ENCODE results near the gene DUSP16. TPM values are rescaled to one million over a fixed set of nuclear protein-coding genes. Genes with fewer than 3 reads are reported as not detected.

DUSP16 gene
- total RNA-seq, 2 donors from 2014 or later = 12.9 to 23.4 TPM

GRCh38 chr12:12465522-12465921, 97.1 kb downstream of the DUSP16 start:
- Histone ChIP-seq H3K4me1 (ENCODE audit: control insufficient read depth in 1 of 2, low read depth in 2 of 2) (no peaks in the 10 kb centered on the region), H3K27me3 (replicated peaks; ENCODE audit: insufficient read depth) (no peaks in the 10 kb centered on the region), H3K36me3 (peaks cover 6% of the 10 kb centered on the region), H3K9me3 (no peaks in the 10 kb centered on the region), H3K4me3 (no peak overlapping the region), H3K27ac (no peak overlapping the region)
- ATAC-seq (ENCODE audit: insufficient number of reproducible peaks, low FRiP score, low read depth) = no peak
- TF ChIP-seq CTCF (IDR thresholded peaks at IDR 0.05) = no peak
- no peak for DNase-seq (ENCODE audit: low spot score)

- ATAC-seq (ENCODE audit: insufficient number of reproducible peaks, low FRiP score, low read depth) = no peak
Observed at GRCh38 chr12:12461923-12462315, 100.7 kb downstream of the DUSP16 start.

GRCh38 chr12:12460935-12461922, 101.4 kb downstream of the DUSP16 start:
- H3K36me3 ChIP-seq = peaks cover 2% of the 10 kb centered on the region
- no peaks in the 10 kb centered on the region for H3K27me3 ChIP-seq (replicated peaks; ENCODE audit: insufficient read depth)
- no peak overlapping the region for H3K27ac ChIP-seq
- H3K4me3 ChIP-seq = no peak overlapping the region
- no peaks in the 10 kb centered on the region for H3K4me1 ChIP-seq (ENCODE audit: control insufficient read depth in 1 of 2, low read depth in 2 of 2)
- ATAC-seq (ENCODE audit: insufficient number of reproducible peaks, low FRiP score, low read depth) (no peak), DNase-seq (ENCODE audit: low spot score) (no peak)
- TF ChIP-seq CTCF (IDR thresholded peaks at IDR 0.05) = no peak
- no peaks in the 10 kb centered on the region for H3K9me3 ChIP-seq

More at GRCh38 chr12:12461923-12462315, 100.7 kb downstream of the DUSP16 start:
- Histone ChIP-seq H3K9me3 (no peaks in the 10 kb centered on the region), H3K4me3 (no peak overlapping the region), H3K4me1 (ENCODE audit: control insufficient read depth in 1 of 2, low read depth in 2 of 2) (no peaks in the 10 kb centered on the region), H3K27ac (no peak overlapping the region), H3K36me3 (peaks cover 6% of the 10 kb centered on the region), H3K27me3 (replicated peaks; ENCODE audit: insufficient read depth) (no peaks in the 10 kb centered on the region)
- no peak for TF ChIP-seq CTCF (IDR thresholded peaks at IDR 0.05)
- DNase-seq (ENCODE audit: low spot score) = no peak

GRCh38 chr12:12456637-12457036, 106.0 kb downstream of the DUSP16 start:
- no peaks in the 10 kb centered on the region for H3K9me3 ChIP-seq
- no peak for TF ChIP-seq CTCF (IDR thresholded peaks at IDR 0.05)
- no peaks in the 10 kb centered on the region for H3K27me3 ChIP-seq (replicated peaks; ENCODE audit: insufficient read depth)
- no peak overlapping the region for H3K4me3 ChIP-seq
- H3K27ac ChIP-seq = peak overlapping the region in 1 of 2 donors; percentile 18
- no peak for DNase-seq (ENCODE audit: low spot score)
- H3K36me3 ChIP-seq = no peaks in the 10 kb centered on the region
- ATAC-seq (ENCODE audit: insufficient number of reproducible peaks, low FRiP score, low read depth) = no peak
- no peaks in the 10 kb centered on the region for H3K4me1 ChIP-seq (ENCODE audit: control insufficient read depth in 1 of 2, low read depth in 2 of 2)

GRCh38 chr12:12454315-12454714, 108.3 kb downstream of the DUSP16 start:
- ATAC-seq (ENCODE audit: insufficient number of reproducible peaks, low FRiP score, low read depth) = no peak
- no peak for TF ChIP-seq CTCF (IDR thresholded peaks at IDR 0.05)
- peaks cover 4 to 11% of the 10 kb centered on the region in 2 donors for H3K4me1 ChIP-seq (ENCODE audit: control insufficient read depth in 1 of 2, low read depth in 2 of 2)
- no peaks in the 10 kb centered on the region for H3K36me3 ChIP-seq
- no peaks in the 10 kb centered on the region for H3K9me3 ChIP-seq
- no peak overlapping the region for H3K27ac ChIP-seq
- no peak for DNase-seq (ENCODE audit: low spot score)
- no peaks in the 10 kb centered on the region for H3K27me3 ChIP-seq (replicated peaks; ENCODE audit: insufficient read depth)
- H3K4me3 ChIP-seq = no peak overlapping the region

Data from thoracic aorta (tissue), 2 donors.